ENCODE measurements around the gene IKBKE.

The IKBKE gene

DNA sequence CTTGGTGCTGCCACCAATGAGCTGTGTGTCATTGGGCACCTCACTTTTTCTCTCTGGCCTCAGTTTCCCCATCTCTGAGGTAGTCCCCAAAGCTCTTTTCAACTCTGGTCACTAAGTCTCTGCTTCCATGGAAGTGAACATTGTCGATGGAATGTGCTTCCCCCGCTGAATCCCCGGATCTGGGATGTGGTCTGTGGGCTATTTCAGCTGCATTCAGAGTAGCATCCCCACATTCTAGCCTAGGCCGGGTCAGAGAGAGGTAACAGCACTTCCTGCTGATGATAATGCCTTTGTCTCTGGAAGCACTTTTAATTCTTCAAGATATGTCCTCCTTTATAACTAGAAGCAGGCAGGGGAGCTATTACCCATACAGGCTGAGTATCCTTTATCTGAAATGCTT, 66.9 kb downstream of the IKBKE start:
- Mint-ChIP-seq H3K27ac (ENCODE audit: low read depth) (no peak overlapping the region), H3K9me3 (no peaks in the 10 kb centered on the region), H3K27me3 (no peaks in the 10 kb centered on the region), H3K36me3 (ENCODE audit: insufficient read depth) (peaks cover 2% of the 10 kb centered on the region), H3K4me3 (no peak overlapping the region), H3K4me1 (no peaks in the 10 kb centered on the region)
- no peak for DNase-seq (ENCODE audit: low spot score in 2 of 2)
- ATAC-seq (replicated peaks; ENCODE audit: extremely low read depth, poor library complexity, severe bottlenecking), result no peak

DNA sequence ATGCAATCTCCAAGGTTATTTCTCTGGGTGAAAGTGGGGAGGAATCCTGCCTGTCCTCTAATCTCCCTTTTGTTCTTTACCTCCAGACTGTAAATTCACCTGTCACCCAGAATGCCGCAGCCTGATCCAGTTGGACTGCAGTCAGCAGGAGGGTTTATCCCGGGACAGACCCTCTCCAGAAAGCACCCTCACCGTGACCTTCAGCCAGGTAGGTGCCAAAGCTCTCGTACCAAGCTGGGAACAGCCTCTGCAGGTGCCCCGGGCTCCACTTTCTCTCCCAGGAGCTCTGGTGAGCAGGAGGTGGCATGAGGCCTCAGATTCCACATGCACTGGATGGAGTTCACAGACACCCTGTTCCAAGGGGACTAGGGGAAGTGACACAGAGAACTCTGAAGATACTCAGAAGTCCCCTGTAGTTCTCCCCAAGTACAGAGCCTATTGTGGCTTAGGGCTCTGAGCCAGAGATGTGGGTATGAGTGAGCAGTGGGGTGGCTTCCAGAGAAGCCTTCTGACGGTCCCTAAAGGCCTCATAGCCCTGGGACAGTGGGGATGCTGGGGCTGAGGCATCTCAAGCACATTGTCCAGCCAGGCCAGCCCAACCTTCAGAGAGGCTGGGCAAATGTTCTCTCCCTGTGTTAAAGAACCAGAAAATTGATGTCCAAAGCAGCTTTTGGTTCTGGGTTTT, 68.0 kb downstream of the IKBKE start:
- Mint-ChIP-seq H3K9me3 (no peaks in the 10 kb centered on the region), H3K4me3 (no peak overlapping the region), H3K4me1 (no peaks in the 10 kb centered on the region), H3K36me3 (ENCODE audit: insufficient read depth) (peaks cover 2% of the 10 kb centered on the region), H3K27me3 (no peaks in the 10 kb centered on the region), H3K27ac (ENCODE audit: low read depth) (no peak overlapping the region)
- DNase-seq (ENCODE audit: low spot score in 2 of 2), result no peak
- ATAC-seq (replicated peaks; ENCODE audit: extremely low read depth, poor library complexity, severe bottlenecking), result no peak

DNA sequence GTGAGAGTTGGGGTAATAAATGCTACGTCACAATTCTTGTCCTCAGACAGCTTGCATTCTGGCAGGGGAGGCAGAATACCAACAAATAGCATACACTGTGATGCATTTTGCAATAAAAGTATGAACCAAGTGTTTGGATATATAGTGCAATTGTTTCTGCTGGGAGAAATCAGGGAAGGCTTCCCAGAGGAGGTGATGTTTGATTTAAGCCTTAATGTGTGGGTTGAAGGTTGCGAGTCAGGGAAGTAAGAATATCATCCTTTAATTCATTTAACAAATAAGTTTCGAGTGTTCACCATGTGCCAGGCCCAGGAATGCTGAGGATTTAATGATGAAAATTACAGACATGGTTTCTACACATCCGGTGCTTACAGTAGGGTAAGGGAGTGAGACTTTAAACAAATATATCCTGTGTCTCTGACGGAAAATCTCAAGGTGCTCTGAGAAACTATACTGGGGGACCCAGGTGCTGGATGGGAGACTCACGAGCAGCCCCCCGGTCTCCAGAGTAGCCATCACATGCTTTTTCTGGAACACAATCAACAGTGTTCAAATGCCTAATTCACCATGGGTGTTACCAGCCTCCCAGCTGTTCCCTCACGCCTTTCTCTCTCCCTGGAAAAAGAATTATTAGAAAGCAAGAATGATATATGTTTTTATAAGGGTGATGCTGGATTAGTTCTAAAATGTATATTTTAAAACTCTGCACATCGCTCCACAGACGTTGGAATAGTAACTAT, 68.8 kb downstream of the IKBKE start:
- DNase-seq (ENCODE audit: low spot score in 2 of 2) (no peak), ATAC-seq (replicated peaks; ENCODE audit: extremely low read depth, poor library complexity, severe bottlenecking) (no peak)
- no peak overlapping the region for H3K4me3 Mint-ChIP-seq
- H3K9me3 Mint-ChIP-seq, result no peaks in the 10 kb centered on the region
- peaks cover 2% of the 10 kb centered on the region for H3K36me3 Mint-ChIP-seq (ENCODE audit: insufficient read depth)
- no peaks in the 10 kb centered on the region for H3K27me3 Mint-ChIP-seq
- H3K4me1 Mint-ChIP-seq, result no peaks in the 10 kb centered on the region
- H3K27ac Mint-ChIP-seq (ENCODE audit: low read depth), result no peak overlapping the region

DNA sequence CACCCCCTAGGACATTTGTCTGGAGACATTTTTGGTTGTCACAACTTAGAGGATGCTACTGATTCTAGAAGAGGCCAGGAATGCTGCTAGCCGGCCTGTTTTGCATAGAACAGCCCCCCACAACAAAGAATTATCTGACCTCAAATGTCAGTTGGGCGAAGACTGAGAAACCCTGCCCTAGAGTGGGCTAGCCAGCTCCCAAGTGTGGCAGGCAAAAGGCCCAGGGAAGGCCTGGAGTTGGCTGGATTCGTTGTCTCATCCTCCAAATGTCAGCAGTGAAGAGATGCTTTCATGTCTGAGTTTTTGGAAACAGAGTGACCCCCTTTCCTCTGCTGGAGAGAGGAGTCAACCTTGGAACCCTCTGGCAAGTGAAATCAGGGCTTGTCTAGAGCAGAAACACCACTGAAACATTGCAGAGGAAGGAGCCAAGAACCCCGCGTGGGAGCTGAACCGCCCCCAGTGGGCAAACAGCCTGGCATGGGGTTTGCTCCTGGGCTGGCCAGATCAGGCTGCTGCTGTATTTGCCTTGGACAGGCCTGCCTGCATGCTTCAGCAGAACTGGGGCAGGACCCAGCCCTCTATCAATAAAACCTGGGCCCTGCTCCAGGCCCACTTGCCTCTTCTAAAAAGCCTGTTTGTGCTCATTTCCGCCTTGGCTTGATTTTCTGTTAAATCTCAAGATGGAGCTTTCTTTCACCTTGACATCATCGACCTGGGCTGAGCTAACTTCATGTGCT, 69.9 kb downstream of the IKBKE start:
- DNase-seq (ENCODE audit: low spot score in 2 of 2) (no peak), ATAC-seq (replicated peaks; ENCODE audit: extremely low read depth, poor library complexity, severe bottlenecking) (no peak)
- H3K27ac Mint-ChIP-seq (ENCODE audit: low read depth), result no peak overlapping the region
- H3K9me3 Mint-ChIP-seq, result no peaks in the 10 kb centered on the region
- no peaks in the 10 kb centered on the region for H3K27me3 Mint-ChIP-seq
- H3K4me3 Mint-ChIP-seq, result no peak overlapping the region
- H3K4me1 Mint-ChIP-seq, result peaks cover 7% of the 10 kb centered on the region
- H3K36me3 Mint-ChIP-seq (ENCODE audit: insufficient read depth), result peaks cover 2% of the 10 kb centered on the region

DNA sequence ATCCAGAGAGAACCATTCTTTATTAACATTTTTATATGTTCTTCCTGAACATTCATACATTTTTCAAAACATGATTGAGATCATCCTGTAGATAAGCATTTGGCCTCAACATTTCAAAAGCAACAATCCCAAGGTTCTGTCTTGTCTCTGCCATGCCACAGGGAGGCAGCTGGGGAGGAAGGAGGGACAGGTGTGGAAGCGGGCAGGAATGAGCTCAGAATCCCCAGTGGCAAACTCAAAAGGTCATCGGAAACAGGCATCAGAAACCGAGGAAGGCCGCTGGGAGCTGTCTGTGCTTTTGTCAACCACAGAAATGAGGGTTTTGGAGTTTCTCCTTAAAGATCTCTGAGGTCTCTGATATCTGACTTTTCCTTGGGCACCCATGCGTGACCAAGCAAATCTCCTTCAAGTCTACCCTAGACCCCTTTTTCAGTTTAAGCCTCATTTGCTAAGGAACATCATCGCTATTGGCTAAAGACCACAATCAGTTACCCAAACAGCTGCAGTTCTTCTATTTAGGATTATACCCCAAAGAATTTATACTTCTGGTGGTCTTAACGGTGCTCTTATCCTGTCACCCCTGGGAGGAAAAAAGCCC, 71.1 kb downstream of the IKBKE start:
- Mint-ChIP-seq H3K4me1 (peaks cover 11% of the 10 kb centered on the region), H3K27me3 (no peaks in the 10 kb centered on the region), H3K9me3 (no peaks in the 10 kb centered on the region), H3K4me3 (no peak overlapping the region), H3K36me3 (ENCODE audit: insufficient read depth) (peaks cover 2% of the 10 kb centered on the region), H3K27ac (ENCODE audit: low read depth) (no peak overlapping the region)
- DNase-seq (ENCODE audit: low spot score in 2 of 2), result no peak
- no peak for ATAC-seq (replicated peaks; ENCODE audit: extremely low read depth, poor library complexity, severe bottlenecking)

DNA sequence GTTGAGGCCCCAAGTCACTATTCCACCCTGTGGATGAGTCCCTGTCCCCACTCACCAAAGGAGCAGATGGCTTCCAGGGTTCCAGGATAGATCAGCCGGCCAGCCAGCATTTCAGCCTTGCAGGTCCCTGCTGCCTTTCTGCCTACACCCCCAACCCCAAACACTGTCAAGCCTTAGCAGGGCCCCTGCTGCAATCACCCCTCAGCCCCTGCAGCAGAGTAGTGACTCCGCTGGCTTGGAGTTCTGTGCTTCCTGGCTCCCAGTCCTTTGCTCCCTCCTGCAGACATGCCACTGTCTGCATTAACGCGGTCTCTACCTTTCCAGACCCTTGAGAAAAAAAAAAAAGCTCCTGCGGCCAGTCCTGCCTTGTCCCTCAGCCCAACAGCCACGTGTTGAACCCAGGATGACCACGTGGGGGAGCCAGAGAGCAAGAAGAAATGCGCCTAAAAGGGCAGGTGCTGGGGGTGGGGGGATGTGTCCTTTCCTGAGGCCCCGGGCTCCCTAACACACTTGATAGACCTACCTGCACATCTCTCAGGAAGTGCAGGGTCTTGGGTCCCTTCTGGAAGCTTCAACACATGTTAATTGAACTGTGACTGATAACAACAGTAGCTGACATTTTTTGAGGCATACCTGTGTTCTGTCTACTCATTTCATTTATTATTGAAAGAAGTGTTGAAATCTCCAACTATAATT, 74.4 kb downstream of the IKBKE start:
- H3K9me3 Mint-ChIP-seq, result no peaks in the 10 kb centered on the region
- peaks cover 16% of the 10 kb centered on the region for H3K4me1 Mint-ChIP-seq
- H3K36me3 Mint-ChIP-seq (ENCODE audit: insufficient read depth), result no peaks in the 10 kb centered on the region
- no peaks in the 10 kb centered on the region for H3K27me3 Mint-ChIP-seq
- DNase-seq (ENCODE audit: low spot score in 2 of 2), result peak; percentile 67 to 87
- ATAC-seq (replicated peaks; ENCODE audit: extremely low read depth, poor library complexity, severe bottlenecking), result peak; percentile 65
- H3K4me3 Mint-ChIP-seq, result no peak overlapping the region
- H3K27ac Mint-ChIP-seq (ENCODE audit: low read depth), result no peak overlapping the region

DNA sequence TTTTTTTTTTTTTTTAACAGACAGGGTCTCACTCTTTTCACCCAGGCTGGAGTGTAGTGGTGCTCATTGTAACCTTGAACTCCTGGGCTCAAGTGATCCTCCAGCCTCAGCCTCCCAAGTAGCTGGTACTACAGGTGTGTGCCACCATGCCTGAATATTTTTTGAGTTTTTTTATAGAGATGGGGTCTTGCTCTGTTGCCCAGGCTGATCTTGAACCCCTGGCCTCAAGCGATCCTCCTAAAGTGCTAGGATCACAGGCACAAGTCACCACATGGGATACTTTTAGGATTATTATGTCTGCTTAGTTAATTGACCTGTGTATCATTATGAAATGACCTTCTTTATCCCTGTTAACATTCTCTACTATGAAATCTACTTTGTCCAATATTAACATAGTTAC, 75.1 kb downstream of the IKBKE start:
- no peaks in the 10 kb centered on the region for H3K36me3 Mint-ChIP-seq (ENCODE audit: insufficient read depth)
- no peak for ATAC-seq (replicated peaks; ENCODE audit: extremely low read depth, poor library complexity, severe bottlenecking)
- peaks cover 22% of the 10 kb centered on the region for H3K4me1 Mint-ChIP-seq
- DNase-seq (ENCODE audit: low spot score in 2 of 2), result no peak
- no peaks in the 10 kb centered on the region for H3K9me3 Mint-ChIP-seq
- H3K27ac Mint-ChIP-seq (ENCODE audit: low read depth), result no peak overlapping the region
- no peaks in the 10 kb centered on the region for H3K27me3 Mint-ChIP-seq
- H3K4me3 Mint-ChIP-seq, result no peak overlapping the region
